K562 (cell line): ENCODE measurements around the gene OR2V1. TPM values are rescaled to one million over a fixed set of nuclear protein-coding genes. Genes with fewer than 3 reads are reported as not detected.
A peak's percentile ranks its signal among the peaks of the same experiment; 100 is the strongest.

ENCODE experiments used
- ATAC-seq: fragments of 200-7000 bp; cut with Tn5 transposase; 3 replicates; pipeline ENCODE4 v1.9.1; 2020; ENCODE audit warnings: moderate library complexity
- BruUV-seq: library from RNA; stranded (reverse); fragments of 400-500 nt; replicated peaks from 2 replicates; lab custom pipeline; 2021; lab: Mats Ljungman, UMichigan
- CTCF ChIA-PET: fragments of 300-600 bp; formaldehyde crosslinking; extraction: SDS; loops from one replicate; lab custom pipeline; 2021; ENCODE audit warnings: low intra/inter-chr PET ratio; lab: Yijun Ruan, JAX
- POLR2A ChIA-PET: fragments of 300-600, 350-650 bp; sonication (Branson Sonifier 250); formaldehyde crosslinking; extraction: SDS; loops from one replicate; lab custom pipeline; 2021; ENCODE audit warnings: antibody characterized with exemption, inconsistent platforms; lab: Yijun Ruan, JAX
- DNase-seq, 4 experiments: peaks; one replicate each; pipeline versions ENCODE4 v3.0.0 to v3.0.0-alpha.2; 2011 to 2018; ENCODE audit warnings: low spot score in 3 of 4, mixed read lengths in 3 of 4; ENCODE audit errors: extremely low read depth in 1 of 4
- FAIRE-seq: peaks from 2 replicates; lab custom pipeline; 2011; peaks lifted over from hg19 to GRCh38; lab: Jason Lieb, UNC
- H2AFZ ChIP-seq: 2 replicates; pipeline ENCODE4 v1.6.0; 2011; ENCODE audit warnings: low read depth, low read length, control low read depth, inconsistent platforms
- H3K27ac ChIP-seq: fragments of 200-600 bp; 3 replicates; pipeline ENCODE4 v1.8.0; 2011; ENCODE audit warnings: low read depth, mild to moderate bottlenecking, control low read depth, inconsistent platforms, low read length, moderate library complexity, mixed read lengths; ENCODE audit errors: extremely low read depth
- H3K27me3 ChIP-seq, 2 experiments: fragments of 300-600 bp in 1 of 2; 2 replicates in 1 of 2; 3 replicates in 1 of 2; pipeline versions ENCODE4 v1.6.0 to v1.8.0; 2011; ENCODE audit warnings: inconsistent platforms in 2 of 2, low read length in 2 of 2, mild to moderate bottlenecking in 1 of 2, mixed read lengths in 1 of 2, moderate library complexity in 1 of 2; ENCODE audit not compliant: control insufficient read depth in 2 of 2, insufficient read depth in 2 of 2
- H3K36me3 ChIP-seq: fragments of 300-600 bp; 3 replicates; pipeline ENCODE4 v1.8.0; 2011; ENCODE audit warnings: mild to moderate bottlenecking, low read length, inconsistent platforms; ENCODE audit not compliant: control insufficient read depth, insufficient read depth
- H3K4me1 ChIP-seq, 2 experiments: fragments of 200-600 bp in 1 of 2; replicated peaks in 1 of 2; 2 replicates in 1 of 2; 3 replicates in 1 of 2; pipeline versions ENCODE4 v1.5.1 to v1.8.0; 2011; ENCODE audit warnings: inconsistent platforms in 2 of 2, low read length in 2 of 2, mild to moderate bottlenecking in 1 of 2, mixed read lengths in 1 of 2, moderate library complexity in 1 of 2; ENCODE audit not compliant: control insufficient read depth in 2 of 2, insufficient read depth in 2 of 2
- H3K4me2 ChIP-seq: 2 replicates; pipeline ENCODE4 v1.6.1; 2011; ENCODE audit warnings: low read length, control low read depth, inconsistent platforms, mixed read lengths; ENCODE audit not compliant: insufficient read depth
- H3K4me3 ChIP-seq: fragments of 200-600 bp; sonication (generic), shearing (Covaris generic); 2 replicates; pipeline ENCODE4 v1.5.1; 2016; ENCODE audit warnings: control low read depth, inconsistent platforms
- H3K79me2 ChIP-seq: fragments of 200-600 bp; 3 replicates; pipeline ENCODE4 v1.8.0; 2011; ENCODE audit warnings: low read length, inconsistent platforms; ENCODE audit not compliant: control insufficient read depth, insufficient read depth
- H3K9ac ChIP-seq, 2 experiments: 2 replicates each; pipeline versions ENCODE4 v1.6.0 to v1.6.1; 2011; ENCODE audit warnings: low read depth in 2 of 2, low read length in 2 of 2, control low read depth in 1 of 2, inconsistent platforms in 1 of 2, mild to moderate bottlenecking in 1 of 2, mixed read lengths in 1 of 2; ENCODE audit not compliant: insufficient read depth in 1 of 2
- H3K9me1 ChIP-seq: one replicate; pipeline ENCODE4 v1.6.0; 2011; ENCODE audit warnings: inconsistent platforms, mild to moderate bottlenecking, low read length, moderate library complexity; ENCODE audit not compliant: control insufficient read depth, insufficient read depth
- H3K9me3 ChIP-seq: replicated peaks from 2 replicates; pipeline ENCODE4 v1.5.1; 2011; ENCODE audit warnings: low read depth, low read length, inconsistent platforms; ENCODE audit not compliant: control insufficient read depth, insufficient read depth
- H4K20me1 ChIP-seq: replicated peaks from 2 replicates; pipeline ENCODE4 v1.6.1; 2011; ENCODE audit warnings: low read length, inconsistent platforms, mixed read lengths; ENCODE audit not compliant: control insufficient read depth, insufficient read depth
- DACH1 ChIP-seq: fragments of 450-650 bp; IDR thresholded peaks from 2 replicates; pipeline ENCODE4 v1.6.1; 2018; ENCODE audit not compliant: partially characterized antibody
- PRDM10 ChIP-seq: fragments of 450-650 bp; IDR thresholded peaks from 2 replicates; pipeline ENCODE4 v1.6.1; 2018; ENCODE audit not compliant: partially characterized antibody
- TFAP4 ChIP-seq: sonication (generic); formaldehyde crosslinking; IDR thresholded peaks from 2 replicates; pipeline ENCODE4 v1.8.0; 2022; ENCODE audit warnings: missing genetic modification reagents, mild to moderate bottlenecking, moderate library complexity, borderline replicate concordance
- ZBTB17 ChIP-seq: fragments of 450-650 bp; formaldehyde crosslinking; IDR thresholded peaks from 2 replicates; pipeline ENCODE4 v1.4.0; 2020; ENCODE audit warnings: mild to moderate bottlenecking
- WGBS: fragments of 100-300 bp; shearing (Covaris generic); methylation state at CpG from one replicate; pipeline ENCODE4 v1.1.6; 2016; ENCODE audit warnings: low coverage, mixed read lengths; ENCODE audit not compliant: insufficient coverage; ENCODE audit errors: missing lambda C conversion rate; 5-methylcytosine and 5-hydroxymethylcytosine counted together
- in situ Hi-C: fragments of 300-500 bp; cut with MboI; formaldehyde crosslinking; loops from 4 replicates; pipeline ENCODE4 v1.15.0; 2018; ENCODE audit warnings: inconsistent platforms, mixed read lengths
- intact Hi-C: fragments of 100-400 bp; cut with micrococcal nuclease; formaldehyde crosslinking; loops from 2 replicates; pipeline ENCODE4 v1.14.2; 2022
- polyA plus RNA-seq, 8 experiments: library from polyadenylated mRNA; depleted of rRNA in 4 of 8; stranded (reverse) in 5 of 8; unstranded in 3 of 8; fragments of >200 nt; fragmentation: Nextera tagmentation in 2 of 8; fragmentation: Illumina TruSeq in 1 of 8; extraction: Ambion mirVana in 2 of 8; extraction: Trizol in 1 of 8; gene quantifications; 2 replicates each; pipeline versions ENCODE4 v1.2.1 to v1.2.3, GENCODE V29; 2011 to 2014; ENCODE audit warnings: inconsistent platforms in 1 of 8, missing spikeins in 1 of 8
- total RNA-seq, 7 experiments: library from RNA; depleted of rRNA in 6 of 7; stranded (reverse); fragments of >200 nt in 6 of 7; fragmentation: Illumina TruSeq in 2 of 7; extraction: Trizol in 2 of 7; gene quantifications; 2 replicates each; pipeline versions ENCODE4 v1.2.1 to v1.2.3, GENCODE V29; 2011 to 2021; ENCODE audit warnings: low replicate concordance in 1 of 7

The OR2V1 gene
- total and polyA plus RNA-seq, 9 of the 15 experiments (the other 6 are each of a cell fraction or from before 2014, with no cell fraction given), result 0.04 to 0.28 (median 0.15) TPM; not detected in 5

GRCh38 chr5:181099602-181100086 is 31.3 kb downstream of the OR2V1 start:
- Histone ChIP-seq H2AFZ (no peak overlapping the region), H3K79me2 (no peaks in the 10 kb centered on the region), H3K27ac (no peak overlapping the region), H3K27me3 (no peaks in the 10 kb centered on the region), H3K4me3 (no peak overlapping the region), H3K4me1 (peaks cover 4 to 27% of the 10 kb centered on the region in 2 experiments; a peak in 4 of 5 replicates), H3K36me3 (no peaks in the 10 kb centered on the region), H3K9ac (no peak overlapping the region; a peak in 1 of 4 replicates), H3K9me3 (no peaks in the 10 kb centered on the region), H3K4me2 (peak overlapping the region; percentile 72), H4K20me1 (no peaks in the 10 kb centered on the region; the same call in 1 of the 2 replicates), H3K9me1 (no peaks in the 10 kb centered on the region)
- ATAC-seq, result no peak
- DNase-seq, result peak in 1 of 4 experiments; percentile 38
- TF ChIP-seq DACH1 (peak; percentile 39), ZBTB17 (CRISPR knock-in tag) (no peak), TFAP4 (peak; percentile 35; the same call in 1 of the 2 replicates), PRDM10 (no peak)
- BruUV-seq, result no TSS peak
- intact Hi-C loops, result loop anchor here (10.0 kb wide), 1 partner anchor 65 kb away; no protein-coding TSS in a partner anchor
- in situ Hi-C loops, result no loop called here
- no peak for FAIRE-seq
- ChIA-PET POLR2A (interaction anchor here (0.6 to 1.4 kb wide), 12 partner anchors 12 to 816 kb away, joined by 3 to 6 read pairs (median 3); no protein-coding TSS in a partner anchor), CTCF (no interaction called here)
- WGBS, result 25% methylated on average over 11 of the region's 11 CpGs
